Activated CD8-positive, alpha-beta memory T cell treated with anti-CD3 and anti-CD28 coated beads, Interleukin-2, amount 10 ng/mL, durations not matched to agents 7 days and 5 days (primary cell): ENCODE results near the gene CLDN19. TPM values are rescaled to one million over a fixed set of nuclear protein-coding genes. Genes with fewer than 3 reads are reported as not detected.
"Not testable (repeated sequence)": the region's sequence is repeated elsewhere in the genome, so short reads cannot be mapped to it uniquely, and the experiment has no call there.

Source experiments
- ATAC-seq: fragments of 150-1000 bp; cut with Tn5 transposase; one replicate; pipeline ENCODE4 v1.10.0; 2021; ENCODE audit warnings: moderate library complexity
- CTCF ChIA-PET: fragments of 350-600 bp; sonication (Branson Sonifier 250); formaldehyde crosslinking; loops from one replicate; lab custom pipeline; 2021; ENCODE audit warnings: antibody characterized with exemption; lab: Charles Lee
- DNase-seq: peaks from one replicate; pipeline ENCODE4 v3.0.0-alpha.2; 2020
- H3K27ac Mint-ChIP-seq: one replicate; pipeline ENCODE4 v1.8.0; 2021; ENCODE audit warnings: mild to moderate bottlenecking, mixed read lengths
- H3K27me3 Mint-ChIP-seq: one replicate; pipeline ENCODE4 v1.8.0; 2021; ENCODE audit warnings: mixed read lengths
- H3K36me3 Mint-ChIP-seq: one replicate; pipeline ENCODE4 v1.8.0; 2021; ENCODE audit warnings: mild to moderate bottlenecking, mixed read lengths
- H3K4me1 Mint-ChIP-seq: one replicate; pipeline ENCODE4 v1.8.0; 2021; ENCODE audit warnings: mixed read lengths
- H3K4me3 Mint-ChIP-seq: one replicate; pipeline ENCODE4 v1.8.0; 2021; ENCODE audit warnings: mild to moderate bottlenecking, moderate library complexity, mixed read lengths
- H3K9me3 Mint-ChIP-seq: one replicate; pipeline ENCODE4 v1.8.0; 2022; ENCODE audit warnings: low read depth, mixed read lengths
- total RNA-seq, 2 experiments: library from RNA; stranded (reverse); gene quantifications; one replicate each; pipeline ENCODE4 v1.2.3, GENCODE V29; 2021

The CLDN19 gene
- total RNA-seq, 2 experiments from 2014 or later, result not detected

DNA sequence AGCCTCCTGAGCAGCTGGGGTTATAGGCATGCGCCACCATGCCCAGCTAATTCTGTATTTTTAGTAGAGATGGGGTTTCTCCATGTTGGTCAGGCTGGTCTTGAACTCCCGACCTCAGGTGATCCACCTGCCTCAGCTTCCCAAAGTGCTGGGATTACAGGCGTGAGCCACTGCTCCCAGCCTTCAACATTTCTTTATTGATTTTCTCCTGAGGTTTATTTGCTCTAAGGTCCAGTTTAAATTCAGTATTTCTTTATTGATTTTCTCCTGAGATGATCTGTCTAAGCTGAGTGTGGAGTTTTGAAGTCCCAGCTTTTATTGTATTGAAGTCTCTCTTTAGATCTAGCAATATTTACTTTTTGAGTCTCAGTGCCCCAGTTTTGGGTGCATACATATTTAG is 27.2 kb downstream of the CLDN19 start:
- not testable (repeated sequence) for DNase-seq, H3K9me3 Mint-ChIP-seq, H3K4me1 Mint-ChIP-seq, H3K4me3 Mint-ChIP-seq, ATAC-seq, H3K27ac Mint-ChIP-seq, H3K27me3 Mint-ChIP-seq
- peaks cover 77% of the 10 kb centered on the region for H3K36me3 Mint-ChIP-seq
- CTCF ChIA-PET, result interaction anchor here (0.9 kb wide), 1 partner anchor 55 kb away, joined by 3 read pairs; the partner anchor contains the start of gene C1orf50

DNA sequence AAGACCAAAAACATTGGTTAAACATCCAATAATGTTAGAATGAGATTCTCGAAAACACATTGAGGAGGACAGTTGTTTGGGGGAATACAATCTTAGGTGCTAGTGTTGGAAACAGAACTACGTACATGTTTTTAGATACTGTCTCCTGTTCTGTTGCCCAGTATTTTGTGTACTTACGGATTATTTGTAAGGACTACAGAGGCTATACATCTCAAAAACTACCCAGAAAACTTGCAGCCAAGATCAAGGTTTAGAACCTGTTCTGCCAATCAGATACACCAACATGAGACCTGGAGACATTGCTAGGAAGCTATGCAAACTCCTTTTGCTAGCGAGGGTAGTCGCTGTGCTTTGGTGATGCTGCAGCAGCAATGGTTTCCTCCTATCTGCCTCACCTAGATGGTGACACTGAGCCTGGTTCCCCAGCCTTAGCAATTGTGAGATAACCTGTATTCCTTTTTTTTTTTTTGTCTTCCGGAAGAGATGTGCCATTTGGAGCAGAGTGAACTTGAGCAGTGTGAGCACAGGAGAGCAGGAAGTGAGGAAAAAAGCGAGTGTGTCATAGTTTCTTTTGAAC is 36.1 kb downstream of the CLDN19 start:
- Mint-ChIP-seq H3K4me1 (peaks cover 3% of the 10 kb centered on the region), H3K4me3 (no peak overlapping the region), H3K27ac (no peak overlapping the region), H3K9me3 (no peaks in the 10 kb centered on the region), H3K27me3 (peaks cover 1% of the 10 kb centered on the region), H3K36me3 (peaks cover 87% of the 10 kb centered on the region)
- CTCF ChIA-PET, result no interaction called here
- ATAC-seq (no peak), DNase-seq (no peak)

- Mint-ChIP-seq H3K27me3 (no peaks in the 10 kb centered on the region), H3K27ac (no peak overlapping the region), H3K36me3 (peaks cover 90% of the 10 kb centered on the region), H3K4me3 (no peak overlapping the region), H3K4me1 (peaks cover 11% of the 10 kb centered on the region), H3K9me3 (no peaks in the 10 kb centered on the region)
- no peak for DNase-seq
- ATAC-seq, result no peak
- CTCF ChIA-PET, result no interaction called here
Measured at GRCh38 chr1:42700006-42700405, 40.0 kb downstream of the CLDN19 start.

GRCh38 chr1:42698081-42698813 is 41.8 kb downstream of the CLDN19 start:
- Mint-ChIP-seq H3K27ac (no peak overlapping the region), H3K27me3 (no peaks in the 10 kb centered on the region), H3K36me3 (peaks cover 87% of the 10 kb centered on the region), H3K9me3 (no peaks in the 10 kb centered on the region), H3K4me3 (no peak overlapping the region), H3K4me1 (peaks cover 20% of the 10 kb centered on the region)
- ATAC-seq, result no peak
- CTCF ChIA-PET, result interaction anchor here (1.2 kb wide), 1 partner anchor 120 kb away, joined by 4 read pairs; no protein-coding TSS in a partner anchor
- DNase-seq, result no peak

- H3K4me3 Mint-ChIP-seq, result no peak overlapping the region
- no peaks in the 10 kb centered on the region for H3K9me3 Mint-ChIP-seq
- no peak for ATAC-seq
- H3K27me3 Mint-ChIP-seq, result no peaks in the 10 kb centered on the region
- peaks cover 62% of the 10 kb centered on the region for H3K4me1 Mint-ChIP-seq
- H3K36me3 Mint-ChIP-seq, result peaks cover 60% of the 10 kb centered on the region
- peak overlapping the region; percentile 63 for H3K27ac Mint-ChIP-seq
- CTCF ChIA-PET, result no interaction called here
- no peak for DNase-seq
Measured at GRCh38 chr1:42692911-42693310, 47.1 kb downstream of the CLDN19 start.

GRCh38 chr1:42692461-42692860 is 47.6 kb downstream of the CLDN19 start:
- no peak for DNase-seq
- peaks cover 60% of the 10 kb centered on the region for H3K36me3 Mint-ChIP-seq
- no peaks in the 10 kb centered on the region for H3K9me3 Mint-ChIP-seq
- peaks cover 67% of the 10 kb centered on the region for H3K4me1 Mint-ChIP-seq
- no peaks in the 10 kb centered on the region for H3K27me3 Mint-ChIP-seq
- no peak overlapping the region for H3K4me3 Mint-ChIP-seq
- H3K27ac Mint-ChIP-seq, result no peak overlapping the region
- CTCF ChIA-PET, result no interaction called here
- ATAC-seq, result no peak

GRCh38 chr1:42691157-42691498 is 48.9 kb downstream of the CLDN19 start:
- CTCF ChIA-PET, result interaction anchor here (1.1 to 2.0 kb wide), 4 partner anchors 9 to 76 kb away, joined by 3 to 8 read pairs (median 6); partner anchors contain the start of genes C1orf50, P3H1, PPIH and YBX1
- Mint-ChIP-seq H3K4me3 (no peak overlapping the region), H3K27ac (peak overlapping the region; percentile 55), H3K4me1 (peaks cover 77% of the 10 kb centered on the region), H3K9me3 (no peaks in the 10 kb centered on the region), H3K36me3 (peaks cover 59% of the 10 kb centered on the region), H3K27me3 (no peaks in the 10 kb centered on the region)
- ATAC-seq (peak; percentile 22), DNase-seq (no peak)

GRCh38 chr1:42690477-42691156 is 49.4 kb downstream of the CLDN19 start:
- H3K4me3 Mint-ChIP-seq, result no peak overlapping the region
- peaks cover 81% of the 10 kb centered on the region for H3K4me1 Mint-ChIP-seq
- DNase-seq (no peak), ATAC-seq (peak; percentile 64)
- peaks cover 58% of the 10 kb centered on the region for H3K36me3 Mint-ChIP-seq
- H3K9me3 Mint-ChIP-seq, result no peaks in the 10 kb centered on the region
- CTCF ChIA-PET, result interaction anchor here (1.1 to 2.0 kb wide), 5 partner anchors 8 to 346 kb away, joined by 3 to 8 read pairs (median 4); partner anchors contain the start of genes C1orf50, P3H1, PPIH and YBX1
- H3K27ac Mint-ChIP-seq, result peak overlapping the region; percentile 55
- no peaks in the 10 kb centered on the region for H3K27me3 Mint-ChIP-seq

GRCh38 chr1:42689912-42690311 is 50.1 kb downstream of the CLDN19 start:
- CTCF ChIA-PET, result interaction anchor here (1.2 to 2.0 kb wide), 2 partner anchors 77 to 346 kb away, joined by 3 to 7 read pairs; partner anchors contain the start of genes C1orf50 and P3H1
- H3K36me3 Mint-ChIP-seq, result peaks cover 56% of the 10 kb centered on the region
- ATAC-seq (no peak), DNase-seq (no peak)
- no peaks in the 10 kb centered on the region for H3K27me3 Mint-ChIP-seq
- H3K27ac Mint-ChIP-seq, result peak overlapping the region; percentile 50
- H3K4me3 Mint-ChIP-seq, result no peak overlapping the region
- no peaks in the 10 kb centered on the region for H3K9me3 Mint-ChIP-seq
- peaks cover 82% of the 10 kb centered on the region for H3K4me1 Mint-ChIP-seq

GRCh38 chr1:42686418-42686817 is 53.6 kb downstream of the CLDN19 start:
- H3K9me3 Mint-ChIP-seq, result no peaks in the 10 kb centered on the region
- H3K27ac Mint-ChIP-seq, result peak overlapping the region; percentile 66
- peaks cover 70% of the 10 kb centered on the region for H3K4me1 Mint-ChIP-seq

GRCh38 chr1:42684139-42684538 is 55.9 kb downstream of the CLDN19 start:
- Mint-ChIP-seq H3K4me1 (peaks cover 68% of the 10 kb centered on the region), H3K4me3 (peak overlapping the region; percentile 96), H3K27me3 (no peaks in the 10 kb centered on the region), H3K9me3 (no peaks in the 10 kb centered on the region), H3K36me3 (peaks cover 46% of the 10 kb centered on the region), H3K27ac (peak overlapping the region; percentile 91)
- DNase-seq (peak; percentile 54), ATAC-seq (no peak)
- CTCF ChIA-PET, result interaction anchor here (1.4 kb wide), 1 partner anchor 53 kb away, joined by 4 read pairs; no protein-coding TSS in a partner anchor

More at GRCh38 chr1:42686418-42686817, 53.6 kb downstream of the CLDN19 start:
- no peaks in the 10 kb centered on the region for H3K27me3 Mint-ChIP-seq
- peaks cover 48% of the 10 kb centered on the region for H3K36me3 Mint-ChIP-seq
- ATAC-seq (no peak), DNase-seq (no peak)
- CTCF ChIA-PET, result no interaction called here
- H3K4me3 Mint-ChIP-seq, result peak overlapping the region; percentile 46
